Body of pancreas (tissue), 4 donors: ENCODE results near the gene NEDD9. TPM values are rescaled to one million over a fixed set of nuclear protein-coding genes. Genes with fewer than 3 reads are reported as not detected.

Experiments
- ATAC-seq: fragments of 150-250 bp; one replicate; pipeline ENCODE4 v1.9.1; 2016
- DNase-seq, 4 donors: peaks; one replicate each; pipeline ENCODE4 v3.0.0-alpha.2; 2019
- H3K27ac ChIP-seq, 4 donors: fragments of 200-600 bp; sonication (generic); 1 replicate in 3 of 4; 2 replicates in 1 of 4; pipeline versions ENCODE4 v1.5.1 to v1.6.1; 2016 to 2019; ENCODE audit warnings: mild to moderate bottlenecking in 1 of 4, mixed read lengths in 1 of 4, moderate library complexity in 1 of 4
- H3K27me3 ChIP-seq, 2 donors: fragments of 200-600 bp; sonication (generic); one replicate each; pipeline ENCODE4 v1.6.0; 2016; ENCODE audit warnings: mild to moderate bottlenecking in 1 of 2
- H3K36me3 ChIP-seq, 2 donors: fragments of 200-600 bp; sonication (generic); replicated peaks in 1 of 2; 2 replicates each; pipeline ENCODE4 v1.5.1; 2016; ENCODE audit warnings: low read depth in 2 of 2; ENCODE audit not compliant: insufficient read depth in 1 of 2
- H3K4me1 ChIP-seq: fragments of 200-600 bp; sonication (generic); one replicate; pipeline ENCODE4 v1.6.0; 2016
- H3K4me3 ChIP-seq, 2 donors: fragments of 200-600 bp; sonication (generic); 1 replicate in 1 of 2; 2 replicates in 1 of 2; pipeline ENCODE4 v1.5.1; 2016 to 2019
- H3K9me3 ChIP-seq, 3 donors: fragments of 200-600 bp; sonication (generic); 1 replicate in 2 of 3; 2 replicates in 1 of 3; pipeline ENCODE4 v1.5.1; 2016
- POLR2A ChIP-seq, 3 donors: fragments of 450-650 bp; IDR thresholded peaks; one replicate each; pipeline ENCODE4 v1.6.1; 2016; ENCODE audit warnings: antibody characterized with exemption in 3 of 3, mild to moderate bottlenecking in 2 of 3
- WGBS, 2 donors: methylation state at CpG; one replicate each; pipeline ENCODE4 v1.1.5; 2017; 5-methylcytosine and 5-hydroxymethylcytosine counted together
- intact Hi-C: fragments of 100-400 bp; cut with DNase I; formaldehyde crosslinking; loops from one replicate; pipeline ENCODE4 v1.15.1; 2023
- small RNA-seq: library from RNA; depleted of rRNA; stranded (forward); fragments of <200 nt; gene quantifications from one replicate; pipeline ENCODE3, GENCODE V24; 2016
- total RNA-seq, 2 donors: library from RNA; depleted of rRNA; stranded (reverse); fragments of >200 nt; gene quantifications; one replicate each; pipeline ENCODE4 v1.1.0, GENCODE V29; 2016
- TF ChIP-seq, protein P1 (sequence below), 7 experiments: fragments of 450-650 bp in 4 of 7; fragments of 200-600 bp in 3 of 7; sonication (generic) in 3 of 7; IDR thresholded peaks; one replicate each; pipeline ENCODE4 v1.5.1; 2016 to 2019; ENCODE audit warnings: antibody characterized with exemption in 7 of 7

Gene NEDD9
- total RNA-seq, 2 donors from 2014 or later, result 22.8 to 58.3 TPM

DNA sequence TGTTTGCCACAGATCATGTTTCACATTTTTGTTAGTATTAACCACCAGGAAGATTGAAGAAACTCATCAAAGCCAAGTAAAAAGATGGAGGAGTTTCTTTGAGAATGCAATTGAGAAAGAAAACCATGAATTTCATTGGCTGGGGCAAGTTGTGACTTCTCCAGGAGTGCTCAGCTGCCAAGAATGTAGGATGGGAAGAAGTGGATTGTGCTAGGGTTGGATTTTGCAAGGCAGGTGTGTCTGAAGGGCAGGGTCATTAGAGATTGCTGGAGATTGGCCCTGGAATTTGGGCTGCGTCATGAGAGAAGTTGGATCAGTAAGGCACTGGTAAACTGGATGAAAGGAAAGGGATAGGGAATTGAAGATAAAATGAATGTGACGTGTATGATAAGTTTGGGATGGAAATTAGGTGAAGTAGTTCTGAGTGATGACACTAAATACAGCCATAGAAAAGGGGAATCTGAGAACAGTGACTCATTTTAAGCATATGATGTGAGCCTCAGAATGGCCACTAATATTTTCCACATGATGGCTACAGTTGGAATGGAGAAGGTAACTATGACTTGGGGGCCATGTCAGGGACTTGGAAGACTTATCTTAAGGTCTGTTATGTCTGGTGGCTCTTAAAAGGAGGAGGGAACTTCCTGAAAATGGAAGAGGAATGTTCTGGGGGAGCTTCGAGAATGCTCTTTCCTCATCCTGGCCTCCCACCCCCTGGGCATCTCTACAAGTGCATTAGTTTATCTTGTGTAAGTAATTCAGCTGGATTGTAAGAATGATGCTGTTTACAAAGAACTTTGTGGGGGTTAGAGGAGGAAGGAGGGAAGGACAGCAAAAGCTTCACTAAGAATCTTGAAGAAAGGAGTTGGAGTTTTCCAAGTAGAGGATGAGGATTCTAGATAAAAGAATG, 93.2 kb downstream of the NEDD9 start:
- H3K36me3 ChIP-seq, result peaks cover 0 to 8% of the 10 kb centered on the region in 2 donors
- H3K27me3 ChIP-seq, result no peaks in the 10 kb centered on the region
- H3K4me1 ChIP-seq, result no peaks in the 10 kb centered on the region
- intact Hi-C loops, result no loop called here
- ATAC-seq (no peak), DNase-seq (no peak)
- H3K4me3 ChIP-seq, result no peak overlapping the region
- TF ChIP-seq, protein P1, sequence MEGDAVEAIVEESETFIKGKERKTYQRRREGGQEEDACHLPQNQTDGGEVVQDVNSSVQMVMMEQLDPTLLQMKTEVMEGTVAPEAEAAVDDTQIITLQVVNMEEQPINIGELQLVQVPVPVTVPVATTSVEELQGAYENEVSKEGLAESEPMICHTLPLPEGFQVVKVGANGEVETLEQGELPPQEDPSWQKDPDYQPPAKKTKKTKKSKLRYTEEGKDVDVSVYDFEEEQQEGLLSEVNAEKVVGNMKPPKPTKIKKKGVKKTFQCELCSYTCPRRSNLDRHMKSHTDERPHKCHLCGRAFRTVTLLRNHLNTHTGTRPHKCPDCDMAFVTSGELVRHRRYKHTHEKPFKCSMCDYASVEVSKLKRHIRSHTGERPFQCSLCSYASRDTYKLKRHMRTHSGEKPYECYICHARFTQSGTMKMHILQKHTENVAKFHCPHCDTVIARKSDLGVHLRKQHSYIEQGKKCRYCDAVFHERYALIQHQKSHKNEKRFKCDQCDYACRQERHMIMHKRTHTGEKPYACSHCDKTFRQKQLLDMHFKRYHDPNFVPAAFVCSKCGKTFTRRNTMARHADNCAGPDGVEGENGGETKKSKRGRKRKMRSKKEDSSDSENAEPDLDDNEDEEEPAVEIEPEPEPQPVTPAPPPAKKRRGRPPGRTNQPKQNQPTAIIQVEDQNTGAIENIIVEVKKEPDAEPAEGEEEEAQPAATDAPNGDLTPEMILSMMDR (IDR thresholded peaks at IDR 0.05), result no peak
- no peak for TF ChIP-seq POLR2A (IDR thresholded peaks at IDR 0.05)
- H3K27ac ChIP-seq, result no peak overlapping the region
- 88 to 90% methylated on average over 3 of the region's 3 CpGs for WGBS, 2 donors
- no peaks in the 10 kb centered on the region for H3K9me3 ChIP-seq

DNA sequence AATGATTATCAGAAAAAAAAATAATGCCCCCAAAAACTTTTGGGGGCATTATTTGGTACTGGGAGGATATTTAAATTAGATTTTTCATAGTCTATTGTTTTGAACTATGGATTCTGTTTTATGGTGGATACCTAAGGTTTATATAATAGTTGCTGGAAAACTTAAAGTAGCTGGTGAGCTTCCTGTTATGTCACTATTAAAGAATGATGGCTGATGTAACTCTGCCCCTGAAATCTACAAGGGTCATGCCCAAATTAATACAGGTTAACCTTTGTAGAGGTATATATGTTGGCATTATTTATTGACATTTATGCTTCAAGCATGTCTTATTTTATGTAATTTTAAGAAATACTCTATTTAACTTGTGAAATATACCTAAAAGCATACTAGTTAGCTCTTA, 95.7 kb downstream of the NEDD9 start:
- H3K4me1 ChIP-seq, result no peaks in the 10 kb centered on the region
- DNase-seq (no peak), ATAC-seq (no peak)
- peaks cover 0 to 8% of the 10 kb centered on the region in 2 donors for H3K36me3 ChIP-seq
- intact Hi-C loops, result no loop called here
- H3K27ac ChIP-seq, result no peak overlapping the region
- TF ChIP-seq, protein P1 (IDR thresholded peaks at IDR 0.05), result no peak
- TF ChIP-seq POLR2A (IDR thresholded peaks at IDR 0.05), result no peak
- H3K4me3 ChIP-seq, result no peak overlapping the region
- H3K9me3 ChIP-seq, result no peaks in the 10 kb centered on the region
- no peaks in the 10 kb centered on the region for H3K27me3 ChIP-seq

Small RNAs within 50 kb of the gene (small RNA-seq; reads per million reads assigned to genes)
- gene AL136139.1, result not detected

Other genes starting within 250 kb of the NEDD9 start
- gene ELOVL2, start 188.4 kb downstream of the NEDD9 start, total RNA-seq, result 1 to 10 TPM; 2.9 to 3.0 TPM
- 1 to 10 TPM; 4.4 to 5.6 TPM for gene SMIM13, start 138.8 kb downstream of the NEDD9 start, total RNA-seq
- gene ERVFRD-1, start 120.9 kb downstream of the NEDD9 start, total RNA-seq, result not detected